Heart right ventricle (tissue), 16 donors: ENCODE data around the gene ALG2. TPM values are rescaled to one million over a fixed set of nuclear protein-coding genes. Genes with fewer than 3 reads are reported as not detected.

Experiments
- ATAC-seq, 8 donors: fragments of 200-7000 bp; cut with Tn5 transposase; one replicate each; pipeline ENCODE4 v1.9.1; 2020; ENCODE audit warnings: mild to moderate bottlenecking in 8 of 8, moderate library complexity in 8 of 8, moderate number of reproducible peaks in 1 of 8
- DNase-seq, 2 donors: peaks; one replicate each; pipeline ENCODE4 v3.0.0-alpha.2; 2020
- H3K27ac ChIP-seq, 10 donors: fragments of 200-600 bp; sonication (generic) in 2 of 10; one replicate each; pipeline versions ENCODE4 v1.5.0 to v1.8.0; 2020 to 2022; ENCODE audit warnings: mild to moderate bottlenecking in 3 of 10
- H3K27me3 ChIP-seq, 7 donors: fragments of 200-600 bp; one replicate each; pipeline ENCODE4 v1.8.0; 2021 to 2022; ENCODE audit warnings: mild to moderate bottlenecking in 2 of 7
- H3K36me3 ChIP-seq, 9 donors: fragments of 200-600 bp; sonication (generic) in 1 of 9; one replicate each; pipeline versions ENCODE4 v1.5.0 to v1.8.0; 2020 to 2022; ENCODE audit warnings: mild to moderate bottlenecking in 2 of 9
- H3K4me1 ChIP-seq, 9 donors: fragments of 200-600 bp; sonication (generic) in 1 of 9; one replicate each; pipeline versions ENCODE4 v1.5.0 to v1.8.0; 2020 to 2022; ENCODE audit warnings: mild to moderate bottlenecking in 4 of 9
- H3K4me3 ChIP-seq, 10 donors: fragments of 200-600 bp; sonication (generic) in 2 of 10; one replicate each; pipeline versions ENCODE4 v1.5.0 to v1.8.0; 2020 to 2022; ENCODE audit warnings: mild to moderate bottlenecking in 7 of 10, moderate library complexity in 2 of 10
- H3K9me3 ChIP-seq, 11 donors: fragments of 200-600 bp in 10 of 11; sonication (generic) in 2 of 11; one replicate each; pipeline versions ENCODE4 v1.5.0 to v1.8.0; 2013 to 2022; ENCODE audit warnings: mild to moderate bottlenecking in 2 of 11, control low read depth in 1 of 11, moderate library complexity in 1 of 11
- WGBS, 2 donors: extraction: QIAGEN DNeasy Blood & Tissue Kit; methylation state at CpG; one replicate each; pipeline ENCODE4 v1.1.7; 2013; ENCODE audit warnings: inconsistent platforms in 1 of 2; 5-methylcytosine and 5-hydroxymethylcytosine counted together
- intact Hi-C, 10 donors: fragments of 100-400 bp; cut with DNase I; formaldehyde crosslinking; loops; one replicate each; pipeline versions ENCODE4 v1.11.1 to v1.14.2; 2022
- polyA plus RNA-seq, 2 donors: library from polyadenylated mRNA; stranded (reverse); fragments of 200-250 nt; gene quantifications; one replicate each; pipeline ENCODE4 v1.2.3, GENCODE V29; 2013
- total RNA-seq, 10 donors: library from RNA; stranded (reverse); fragmentation: NEBNext Ultra II Directional in 3 of 10; extraction: Animal tissue kit (Norgen Biotek cat#: 25700) in 3 of 10; gene quantifications; one replicate each; pipeline versions ENCODE4 v1.2.1 to v1.2.4, GENCODE V29; 2021 to 2023
- TF ChIP-seq, protein P1 (sequence below), 9 donors: fragments of 200-600 bp; sonication (generic) in 2 of 9; IDR thresholded peaks; one replicate each; pipeline versions ENCODE4 v1.5.0 to v1.8.0; 2021 to 2022; ENCODE audit warnings: antibody characterized with exemption in 9 of 9, mild to moderate bottlenecking in 5 of 9, moderate library complexity in 1 of 9
- donor health status: Arrhythmogenic right ventricular cardiomyopathy.
- donor health status: ischemic (EF 13 %, LVEDD 7.1; RV severe dilation, severe dysfunction).
- donor health status: healthy with polysubstance abuse.
- donor health status: DM: no; HTN: yes; CAD: no.
- donor health status: DM: no; HTN: no; CAD: no.
- donor health status: ischemic (EF 25% LVEDD 6.9; RV normal size, moderate dysfunction).
- donor health status: ischemic (EF 25% LVEDD 5.7; RV mildly dilated, moderate dysfunction).
- donor health status: healthy.
- donor health status: DM: yes; HTN: yes; CAD: no.
- donor health status: Ischemic cardiomyopathy.
- donor health status: ischemic (EF 35%, LVEDD 5.7; RV mildly dilated, moderate dysfunction).
- donor health status: nonischemic (EF 11% LVEDD 7.7; RV severe dilation, severe dysfunction).
- donor health status: DM: yes; HTN: yes; CAD: no.
- donor health status: PGD.
- donor health status: ischemic (EF 29% LVEDD 5.4; RV normal size, mild dysfunction).
- donor health status: nonischemic (EF 23%, LVEDD 6.1; RV moderate dilation, normal function).

The ALG2 gene
- total and polyA plus RNA-seq, 12 donors, result 10.6 to 27.3 (median 15.0) TPM

DNA sequence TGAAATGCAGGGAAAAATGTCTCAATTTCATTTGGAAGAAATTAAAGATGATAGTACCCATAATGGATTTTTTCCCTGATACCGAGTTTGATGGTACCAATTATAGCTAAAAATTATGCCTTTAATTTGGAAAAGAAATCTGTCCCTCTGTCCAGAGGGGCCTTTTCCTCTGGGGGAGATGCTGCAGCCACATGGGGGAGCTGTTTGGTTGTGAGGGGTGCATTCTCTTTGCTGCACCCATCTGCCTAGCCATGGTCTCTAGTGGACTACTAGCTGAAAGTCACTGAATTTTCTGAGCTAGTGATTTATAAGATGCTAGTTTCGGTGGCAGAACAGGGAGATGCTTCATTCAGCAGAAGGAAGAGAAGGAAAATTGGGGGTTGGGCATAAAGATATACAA, 10.0 kb upstream of the ALG2 start:
- Histone ChIP-seq H3K4me1 (peaks cover 0 to 12% (median under 1%) of the 10 kb centered on the region in 9 donors), H3K9me3 (no peaks in the 10 kb centered on the region), H3K27me3 (no peaks in the 10 kb centered on the region), H3K4me3 (no peak overlapping the region), H3K36me3 (peaks cover 0 to 77% (median 41%) of the 10 kb centered on the region in 9 donors), H3K27ac (no peak overlapping the region)
- peak in 4 of 8 donors; percentile 44 to 56 (median 52) for ATAC-seq
- WGBS, 2 donors, result 92 to 98% methylated on average over 2 of the region's 2 CpGs
- DNase-seq, result no peak
- TF ChIP-seq, protein P1, sequence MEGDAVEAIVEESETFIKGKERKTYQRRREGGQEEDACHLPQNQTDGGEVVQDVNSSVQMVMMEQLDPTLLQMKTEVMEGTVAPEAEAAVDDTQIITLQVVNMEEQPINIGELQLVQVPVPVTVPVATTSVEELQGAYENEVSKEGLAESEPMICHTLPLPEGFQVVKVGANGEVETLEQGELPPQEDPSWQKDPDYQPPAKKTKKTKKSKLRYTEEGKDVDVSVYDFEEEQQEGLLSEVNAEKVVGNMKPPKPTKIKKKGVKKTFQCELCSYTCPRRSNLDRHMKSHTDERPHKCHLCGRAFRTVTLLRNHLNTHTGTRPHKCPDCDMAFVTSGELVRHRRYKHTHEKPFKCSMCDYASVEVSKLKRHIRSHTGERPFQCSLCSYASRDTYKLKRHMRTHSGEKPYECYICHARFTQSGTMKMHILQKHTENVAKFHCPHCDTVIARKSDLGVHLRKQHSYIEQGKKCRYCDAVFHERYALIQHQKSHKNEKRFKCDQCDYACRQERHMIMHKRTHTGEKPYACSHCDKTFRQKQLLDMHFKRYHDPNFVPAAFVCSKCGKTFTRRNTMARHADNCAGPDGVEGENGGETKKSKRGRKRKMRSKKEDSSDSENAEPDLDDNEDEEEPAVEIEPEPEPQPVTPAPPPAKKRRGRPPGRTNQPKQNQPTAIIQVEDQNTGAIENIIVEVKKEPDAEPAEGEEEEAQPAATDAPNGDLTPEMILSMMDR (IDR thresholded peaks at IDR 0.05), result peak; percentile 11 to 62 (median 51)
- intact Hi-C loops, result no loop called here

DNA sequence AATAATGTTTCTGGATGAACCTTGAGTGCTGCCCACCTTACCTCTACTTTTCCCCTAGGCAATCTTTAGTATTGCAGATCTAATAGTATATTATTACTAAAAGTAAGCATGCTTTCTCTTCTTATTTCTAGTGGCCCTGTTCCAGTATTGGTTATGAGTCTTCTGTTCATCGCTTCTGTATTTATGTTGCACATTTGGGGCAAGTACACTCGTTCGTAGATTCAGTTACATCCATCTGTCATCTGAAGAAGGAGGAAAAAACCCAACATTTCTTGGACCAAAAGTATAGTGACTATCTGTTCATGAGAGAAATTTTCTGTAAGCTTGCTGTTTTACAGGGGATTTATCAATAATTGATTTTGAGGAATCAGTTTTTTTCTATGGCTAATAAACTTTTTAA, 8.5 kb upstream of the ALG2 start:
- intact Hi-C loops, result no loop called here
- ATAC-seq (no peak), DNase-seq (no peak)
- Histone ChIP-seq H3K9me3 (no peaks in the 10 kb centered on the region), H3K36me3 (peaks cover 0 to 85% (median 41%) of the 10 kb centered on the region in 9 donors), H3K27me3 (no peaks in the 10 kb centered on the region), H3K4me1 (peaks cover 4 to 25% (median 16%) of the 10 kb centered on the region in 9 donors), H3K4me3 (no peak overlapping the region), H3K27ac (no peak overlapping the region)
- 91 to 94% methylated on average over 3 of the region's 3 CpGs for WGBS, 2 donors
- TF ChIP-seq, protein P1 (IDR thresholded peaks at IDR 0.05), result no peak

DNA sequence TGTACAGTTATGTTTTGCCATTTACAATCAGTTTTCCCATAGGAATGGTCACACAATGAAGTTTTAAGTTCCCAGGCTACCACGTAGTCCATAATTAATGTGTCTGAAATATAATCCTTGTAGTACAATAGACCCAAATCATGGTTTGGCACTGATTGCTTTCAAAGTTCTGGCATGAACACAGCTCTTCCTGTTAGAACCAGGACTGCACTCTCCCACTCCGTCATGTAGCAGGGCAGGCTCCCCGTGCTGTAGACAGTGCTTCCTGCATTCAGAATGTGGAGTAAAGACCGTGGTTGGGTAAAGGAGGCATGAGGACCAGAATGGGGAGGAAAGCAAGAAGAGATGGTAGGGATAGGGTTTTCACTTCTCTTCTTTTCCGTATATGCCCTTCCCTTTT, 4.3 kb upstream of the ALG2 start:
- WGBS, 2 donors, result 50 to 62% methylated on average over 5 of the region's 5 CpGs
- TF ChIP-seq, protein P1 (IDR thresholded peaks at IDR 0.05), result no peak
- no peaks in the 10 kb centered on the region for H3K27me3 ChIP-seq
- no peak overlapping the region for H3K4me3 ChIP-seq
- H3K4me1 ChIP-seq, result peaks cover 11 to 45% (median 41%) of the 10 kb centered on the region in 9 donors
- peaks cover 0 to 70% (median 26%) of the 10 kb centered on the region in 9 donors for H3K36me3 ChIP-seq
- intact Hi-C loops, result loop anchor here in 2 of 10 donors (10.0 kb wide), 2 partner anchors 599 to 869 kb away; partner anchors contain the start of genes ERP44 (in 1 of the 2), INVS (in 1 of the 2) and NR4A3 (in 1 of the 2)
- no peaks in the 10 kb centered on the region for H3K9me3 ChIP-seq
- ATAC-seq (no peak), DNase-seq (no peak)
- peak overlapping the region in 6 of 10 donors; percentile 18 to 67 (median 44) for H3K27ac ChIP-seq

DNA sequence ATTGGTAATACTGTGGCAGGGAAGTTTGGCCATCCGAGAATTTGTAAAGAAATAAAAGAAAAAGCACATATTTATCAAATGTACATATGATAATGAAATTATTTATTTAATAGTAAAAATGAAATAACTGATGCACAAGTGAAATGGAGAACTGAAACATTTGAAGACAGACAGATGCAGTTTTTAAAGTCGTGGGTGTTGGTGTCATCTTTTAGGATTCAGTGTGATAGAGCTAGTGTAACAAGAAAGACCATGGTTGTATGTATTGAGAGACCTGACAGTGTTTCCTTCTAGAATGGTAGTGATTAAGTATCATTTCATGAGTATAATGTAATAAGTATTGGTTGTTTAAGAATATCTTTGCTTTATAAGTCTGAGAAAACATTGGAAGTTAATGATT, 2.7 kb upstream of the ALG2 start:
- Histone ChIP-seq H3K36me3 (peaks cover 0 to 53% (median 15%) of the 10 kb centered on the region in 9 donors), H3K4me1 (peaks cover 14 to 61% (median 57%) of the 10 kb centered on the region in 9 donors), H3K9me3 (no peaks in the 10 kb centered on the region), H3K27me3 (no peaks in the 10 kb centered on the region), H3K27ac (no peak overlapping the region), H3K4me3 (peak overlapping the region in 1 of 10 donors; percentile 97)
- TF ChIP-seq, protein P1 (IDR thresholded peaks at IDR 0.05), result no peak
- ATAC-seq (no peak), DNase-seq (no peak)
- intact Hi-C loops, result loop anchor here in 3 of 10 donors (5.0 to 10.0 kb wide), 3 partner anchors 42 to 870 kb away; partner anchors contain the start of genes ERP44 (in 1 of the 3), INVS (in 1 of the 3) and NR4A3 (in 1 of the 3)
- 89 to 92% methylated on average over 2 of the region's 2 CpGs for WGBS, 2 donors
